ENCODE results near the gene RALGAPA2. TPM values are rescaled to one million over a fixed set of nuclear protein-coding genes. Genes with fewer than 3 reads are reported as not detected.

The RALGAPA2 gene
- total and polyA plus RNA-seq, 2 of the 13 experiments (the other 11 are each of a cell fraction or from before 2014, with no cell fraction given): 13.8 to 17.7 TPM

GRCh38 chr20:20530428-20531151 lies 181.9 kb downstream of the RALGAPA2 start:
- in situ Hi-C loops (cut with HindIII; ENCODE audit: extremely low pct_ligation_motif_present, low pct_unique_long_range_greater_than_20kb): no loop called here
- FAIRE-seq: no peak

GRCh38 chr20:20529597-20529996 lies 182.8 kb downstream of the RALGAPA2 start:
- Histone ChIP-seq H2AFZ (ENCODE audit: low read length) (no peak overlapping the region), H3K4me3 (replicated peaks in 1 of 3; ENCODE audit: insufficient read depth in 1 of 3, low read depth in 2 of 3, low read length in 3 of 3) (no peak overlapping the region), H3K4me2 (ENCODE audit: low read depth, low read length) (no peak overlapping the region), H3K4me1 (ENCODE audit: insufficient read depth, low read length) (no peaks in the 10 kb centered on the region), H4K20me1 (ENCODE audit: insufficient read depth, low read length) (no peaks in the 10 kb centered on the region), H3K9ac (ENCODE audit: insufficient read depth, low read depth, low read length) (no peak overlapping the region), H3K9me3 (ENCODE audit: low read length) (no peaks in the 10 kb centered on the region), H3K27me3 (ENCODE audit: control insufficient read depth in 1 of 2, insufficient read depth in 2 of 2, low read length in 2 of 2) (no peaks in the 10 kb centered on the region), H3K36me3 (replicated peaks in 1 of 2; ENCODE audit: control insufficient read depth in 1 of 2, insufficient read depth in 2 of 2, low read length in 2 of 2) (peaks cover 6 to 8% of the 10 kb centered on the region in 2 experiments; a peak in 4 of 5 replicates), H3K79me2 (ENCODE audit: insufficient read depth, low read length) (no peaks in the 10 kb centered on the region), H3K27ac (ENCODE audit: extremely low read length, insufficient read depth, low read length) (no peak overlapping the region)
- ChIA-PET CTCF (ENCODE audit: low intra/inter-chr PET ratio, low total read pairs) (no interaction called here), POLR2A (no interaction called here)
- no TSS peak for BruUV-seq (replicated peaks)
- DNase-seq (ENCODE audit: low spot score) (no peak), ATAC-seq (no peak), FAIRE-seq (no peak)
- in situ Hi-C loops (cut with HindIII; ENCODE audit: extremely low pct_ligation_motif_present, low pct_unique_long_range_greater_than_20kb) (no loop called here), intact Hi-C loops (cut with micrococcal nuclease; ENCODE audit: unreplicated experiment) (no loop called here)
- 97% methylated on average over 4 of the region's 4 CpGs for WGBS (ENCODE audit: low lambda C conversion rate)
- no peak for TF ChIP-seq ZNF337 (CRISPR knock-in tag; IDR thresholded peaks at IDR 0.05; ENCODE audit: borderline replicate concordance, low read depth)
- TF ChIP-seq ZNF598 (CRISPR knock-in tag; IDR thresholded peaks at IDR 0.05; ENCODE audit: borderline replicate concordance): no peak
- TF ChIP-seq NFKBIZ (CRISPR knock-in tag; IDR thresholded peaks at IDR 0.05): no peak
- TF ChIP-seq ZNF75D (CRISPR knock-in tag; IDR thresholded peaks at IDR 0.05; ENCODE audit: borderline replicate concordance): no peak
- no peak for TF ChIP-seq SRY (CRISPR knock-in tag; IDR thresholded peaks at IDR 0.05)
- no peak for TF ChIP-seq TARDBP (CRISPR knock-in tag; IDR thresholded peaks at IDR 0.05)
- TF ChIP-seq ZNF503 (CRISPR knock-in tag; IDR thresholded peaks at IDR 0.05): no peak
- no peak for TF ChIP-seq GZF1 (CRISPR knock-in tag; IDR thresholded peaks at IDR 0.05)

More at GRCh38 chr20:20530428-20531151, 181.9 kb downstream of the RALGAPA2 start:
- Histone ChIP-seq H3K9ac (ENCODE audit: insufficient read depth, low read depth, low read length) (no peak overlapping the region), H3K27me3 (ENCODE audit: control insufficient read depth in 1 of 2, insufficient read depth in 2 of 2, low read length in 2 of 2) (no peaks in the 10 kb centered on the region), H3K9me3 (ENCODE audit: low read length) (no peaks in the 10 kb centered on the region), H3K4me1 (ENCODE audit: insufficient read depth, low read length) (no peaks in the 10 kb centered on the region), H2AFZ (ENCODE audit: low read length) (no peak overlapping the region), H3K27ac (ENCODE audit: extremely low read length, insufficient read depth, low read length) (no peak overlapping the region), H3K4me3 (replicated peaks in 1 of 3; ENCODE audit: insufficient read depth in 1 of 3, low read depth in 2 of 3, low read length in 3 of 3) (no peak overlapping the region), H3K36me3 (replicated peaks in 1 of 2; ENCODE audit: control insufficient read depth in 1 of 2, insufficient read depth in 2 of 2, low read length in 2 of 2) (peaks cover 10 to 13% of the 10 kb centered on the region in 2 experiments), H3K79me2 (ENCODE audit: insufficient read depth, low read length) (no peaks in the 10 kb centered on the region), H4K20me1 (ENCODE audit: insufficient read depth, low read length) (no peaks in the 10 kb centered on the region), H3K4me2 (ENCODE audit: low read depth, low read length) (no peak overlapping the region)
- ATAC-seq: no peak; the same call in 2 of the 3 replicates
- ChIA-PET POLR2A (no interaction called here), CTCF (ENCODE audit: low intra/inter-chr PET ratio, low total read pairs) (no interaction called here)
- WGBS (ENCODE audit: low lambda C conversion rate): 95% methylated on average over 7 of the region's 7 CpGs
- BruUV-seq (replicated peaks): no TSS peak
- TF ChIP-seq GATAD2A (CRISPR knock-in tag; IDR thresholded peaks at IDR 0.05) (no peak), TRAFD1 (CRISPR knock-in tag; IDR thresholded peaks at IDR 0.05; ENCODE audit: borderline replicate concordance) (no peak), JUN (CRISPR knock-in tag; IDR thresholded peaks at IDR 0.05) (no peak), ATF7 (IDR thresholded peaks at IDR 0.05) (no peak), ATF7 (CRISPR knock-in tag; IDR thresholded peaks at IDR 0.05) (no peak), ZNF337 (CRISPR knock-in tag; IDR thresholded peaks at IDR 0.05; ENCODE audit: borderline replicate concordance, low read depth) (no peak), ZFP1 (CRISPR knock-in tag; IDR thresholded peaks at IDR 0.05) (no peak)
- intact Hi-C loops (cut with micrococcal nuclease; ENCODE audit: unreplicated experiment): no loop called here
- DNase-seq (ENCODE audit: low spot score): no peak

All from HepG2 (cell line).